OCI-LY1 (cell line): ENCODE measurements around the gene NUP153.
"Not testable (repeated sequence)": the region's sequence is repeated elsewhere in the genome, so short reads cannot be mapped to it uniquely, and the experiment has no call there.

Experiments
- CTCF ChIP-seq: fragments of 200-600 bp; sonication (generic), shearing (Covaris generic); IDR thresholded peaks from 2 replicates; pipeline ENCODE4 v1.5.1; 2017; ENCODE audit warnings: mild to moderate bottlenecking, antibody characterized with exemption, low read length, moderate library complexity, mixed read lengths
- EZH2 ChIP-seq: fragments of 200-600 bp; sonication (generic), shearing (Covaris generic); IDR thresholded peaks from 2 replicates; pipeline ENCODE4 v1.8.0; 2017; ENCODE audit warnings: borderline replicate concordance, mixed run types, mild to moderate bottlenecking, antibody characterized with exemption, low read length, moderate library complexity, mixed read lengths

- not testable (repeated sequence) for TF ChIP-seq CTCF, EZH2
Measured at GRCh38 chr6:17581282-17581681, 125.4 kb downstream of the NUP153 start.
